HUES64 (cell line): Measurements from ENCODE around the gene TSSK6.
A peak's percentile ranks its signal among the peaks of the same experiment; 100 is the strongest.

Source experiments
- H3K27ac ChIP-seq: 2 replicates; pipeline ENCODE4 v1.7.0; 2013; ENCODE audit warnings: low read depth, low read length, inconsistent platforms
- H3K27me3 ChIP-seq: 2 replicates; pipeline ENCODE4 v1.6.1; 2013; ENCODE audit warnings: mild to moderate bottlenecking, low read length; ENCODE audit not compliant: insufficient read depth
- H3K36me3 ChIP-seq: 2 replicates; pipeline ENCODE4 v1.6.1; 2013; ENCODE audit warnings: mild to moderate bottlenecking, low read length; ENCODE audit not compliant: insufficient read depth
- H3K4me1 ChIP-seq: 2 replicates; pipeline ENCODE4 v1.6.1; 2013; ENCODE audit warnings: mild to moderate bottlenecking, low read length, moderate library complexity; ENCODE audit not compliant: insufficient read depth
- H3K4me3 ChIP-seq: 2 replicates; pipeline ENCODE4 v1.5.1; 2013; ENCODE audit warnings: mild to moderate bottlenecking, low read length, moderate library complexity
- H3K9ac ChIP-seq: 2 replicates; pipeline ENCODE4 v1.6.1; 2013; ENCODE audit warnings: mild to moderate bottlenecking, low read depth, low read length
- H3K9me3 ChIP-seq: 2 replicates; pipeline ENCODE4 v1.6.1; 2013; ENCODE audit warnings: low read depth, low read length; ENCODE audit not compliant: insufficient read depth
- WGBS: fragments of 150-250, 120-280 bp; methylation state at CpG from one replicate; pipeline ENCODE4 v1.1.7; 2013; ENCODE audit warnings: missing lambda C conversion rate; 5-methylcytosine and 5-hydroxymethylcytosine counted together

The TSSK6 gene

GRCh38 chr19:19535311-19536191 lies 20.2 kb upstream of the TSSK6 start:
- H3K27ac ChIP-seq = no peak overlapping the region
- H3K36me3 ChIP-seq = peaks cover 4% of the 10 kb centered on the region; the same call in 1 of the 2 replicates
- H3K4me3 ChIP-seq = no peak overlapping the region
- H3K4me1 ChIP-seq = no peaks in the 10 kb centered on the region; the same call in 1 of the 2 replicates
- no peaks in the 10 kb centered on the region for H3K9me3 ChIP-seq
- no peak overlapping the region for H3K9ac ChIP-seq
- WGBS = 94% methylated on average over 34 of the region's 34 CpGs
- H3K27me3 ChIP-seq = peaks cover 34% of the 10 kb centered on the region

GRCh38 chr19:19534556-19535265 lies 19.4 kb upstream of the TSSK6 start:
- 83% methylated on average over 27 of the region's 27 CpGs for WGBS
- Histone ChIP-seq H3K27me3 (peaks cover 28% of the 10 kb centered on the region), H3K36me3 (peaks cover 4% of the 10 kb centered on the region; the same call in 1 of the 2 replicates), H3K9ac (no peak overlapping the region), H3K27ac (no peak overlapping the region), H3K4me3 (no peak overlapping the region), H3K9me3 (no peaks in the 10 kb centered on the region), H3K4me1 (no peaks in the 10 kb centered on the region)

- peaks cover 7% of the 10 kb centered on the region; the same call in 1 of the 2 replicates for H3K36me3 ChIP-seq
- no peak overlapping the region for H3K4me3 ChIP-seq
- no peak overlapping the region for H3K9ac ChIP-seq
- H3K27ac ChIP-seq = no peak overlapping the region
- H3K9me3 ChIP-seq = no peaks in the 10 kb centered on the region
- peaks cover 19% of the 10 kb centered on the region for H3K27me3 ChIP-seq
- WGBS = 86% methylated on average over 6 of the region's 6 CpGs
- no peaks in the 10 kb centered on the region for H3K4me1 ChIP-seq
Observed at GRCh38 chr19:19533841-19534240, 18.5 kb upstream of the TSSK6 start.

- peaks cover 11% of the 10 kb centered on the region for H3K27me3 ChIP-seq
- WGBS = 66% methylated on average over 14 of the region's 14 CpGs
- no peak overlapping the region for H3K4me3 ChIP-seq
- H3K9me3 ChIP-seq = no peaks in the 10 kb centered on the region
- peaks cover 12% of the 10 kb centered on the region; the same call in 1 of the 2 replicates for H3K36me3 ChIP-seq
- H3K27ac ChIP-seq = no peak overlapping the region
- H3K9ac ChIP-seq = no peak overlapping the region
- no peaks in the 10 kb centered on the region for H3K4me1 ChIP-seq
Observed at GRCh38 chr19:19532806-19533701, 17.7 kb upstream of the TSSK6 start.

GRCh38 chr19:19531951-19532805 lies 16.8 kb upstream of the TSSK6 start:
- WGBS = 39% methylated on average over 48 of the region's 48 CpGs

GRCh38 chr19:19530889-19531288 lies 15.5 kb upstream of the TSSK6 start:
- no peaks in the 10 kb centered on the region for H3K9me3 ChIP-seq
- peaks cover 28% of the 10 kb centered on the region for H3K36me3 ChIP-seq
- no peak overlapping the region for H3K27ac ChIP-seq
- 92% methylated on average over 4 of the region's 4 CpGs for WGBS
- no peak overlapping the region for H3K9ac ChIP-seq
- no peak overlapping the region for H3K4me3 ChIP-seq
- no peaks in the 10 kb centered on the region for H3K4me1 ChIP-seq
- H3K27me3 ChIP-seq = peaks cover 5% of the 10 kb centered on the region; the same call in 1 of the 2 replicates

More at GRCh38 chr19:19531951-19532805, 16.8 kb upstream of the TSSK6 start:
- Histone ChIP-seq H3K4me3 (no peak overlapping the region), H3K9ac (no peak overlapping the region), H3K4me1 (no peaks in the 10 kb centered on the region), H3K27me3 (peaks cover 5% of the 10 kb centered on the region; the same call in 1 of the 2 replicates), H3K36me3 (peaks cover 21% of the 10 kb centered on the region), H3K27ac (no peak overlapping the region), H3K9me3 (no peaks in the 10 kb centered on the region)

- H3K27me3 ChIP-seq = peaks cover 5% of the 10 kb centered on the region; the same call in 1 of the 2 replicates
- no peaks in the 10 kb centered on the region for H3K9me3 ChIP-seq
- H3K9ac ChIP-seq = no peak overlapping the region
- peaks cover 29% of the 10 kb centered on the region for H3K36me3 ChIP-seq
- no peak overlapping the region; the same call in 1 of the 2 replicates for H3K27ac ChIP-seq
- 65% methylated on average over 9 of the region's 9 CpGs for WGBS
- H3K4me3 ChIP-seq = no peak overlapping the region
- no peaks in the 10 kb centered on the region for H3K4me1 ChIP-seq
Observed at GRCh38 chr19:19530423-19530804, 15.1 kb upstream of the TSSK6 start.

- no peaks in the 10 kb centered on the region for H3K9me3 ChIP-seq
- H3K27ac ChIP-seq = peak overlapping the region; percentile 8; the same call in 1 of the 2 replicates
- H3K9ac ChIP-seq = no peak overlapping the region
- WGBS = 90% methylated on average over 11 of the region's 11 CpGs
- peaks cover 29% of the 10 kb centered on the region for H3K36me3 ChIP-seq
- H3K27me3 ChIP-seq = peaks cover 5% of the 10 kb centered on the region; the same call in 1 of the 2 replicates
- no peaks in the 10 kb centered on the region for H3K4me1 ChIP-seq
- H3K4me3 ChIP-seq = no peak overlapping the region
Observed at GRCh38 chr19:19529783-19530422, 14.6 kb upstream of the TSSK6 start.

GRCh38 chr19:19528721-19529490 lies 13.6 kb upstream of the TSSK6 start, which contains the start of gene YJEFN3:
YJEFN3 (plus strand) TSS chr19:19528911; CDS start chr19:19528933, 22 bp downstream.
- 91% methylated on average over 50 of the region's 50 CpGs for WGBS
- H3K27me3 ChIP-seq = no peaks in the 10 kb centered on the region
- no peaks in the 10 kb centered on the region for H3K4me1 ChIP-seq
- H3K36me3 ChIP-seq = peaks cover 33% of the 10 kb centered on the region
- H3K9me3 ChIP-seq = no peaks in the 10 kb centered on the region
- no peak within 1 kb of the TSS for H3K27ac ChIP-seq
- H3K9ac ChIP-seq = no peak within 1 kb of the TSS
- H3K4me3 ChIP-seq = no peak within 1 kb of the TSS
